Thyroid gland (tissue), 4 donors: Measurements from ENCODE around the gene CCDC92. TPM values are rescaled to one million over a fixed set of nuclear protein-coding genes. Genes with fewer than 3 reads are reported as not detected.

Experiments used
- DNase-seq, 2 donors: peaks; one replicate each; pipeline ENCODE4 v3.0.0-alpha.2; 2019
- H3K27ac ChIP-seq, 3 donors: fragments of 200-600 bp; sonication (generic); 1 replicate in 2 of 3; 2 replicates in 1 of 3; pipeline ENCODE4 v1.5.1; 2016 to 2019; ENCODE audit warnings: mild to moderate bottlenecking in 1 of 3, moderate library complexity in 1 of 3
- H3K27me3 ChIP-seq: fragments of 200-600 bp; sonication (generic); one replicate; pipeline ENCODE4 v1.5.1; 2019
- H3K36me3 ChIP-seq, 2 donors: fragments of 200-600 bp; sonication (generic); one replicate each; pipeline ENCODE4 v1.5.1; 2016 to 2019
- H3K4me1 ChIP-seq, 2 donors: fragments of 200-600 bp; sonication (generic); one replicate each; pipeline ENCODE4 v1.5.1; 2017 to 2019
- H3K4me3 ChIP-seq, 3 donors: fragments of 200-600 bp; sonication (generic); replicated peaks in 1 of 3; 1 replicate in 2 of 3; 2 replicates in 1 of 3; pipeline ENCODE4 v1.5.1; 2016; ENCODE audit warnings: mild to moderate bottlenecking in 1 of 3
- H3K9me3 ChIP-seq: fragments of 200-600 bp; sonication (generic); one replicate; pipeline ENCODE4 v1.5.1; 2017
- POLR2A ChIP-seq, 2 donors: fragments of 450-650 bp; IDR thresholded peaks; one replicate each; pipeline ENCODE4 v1.6.1; 2017; ENCODE audit warnings: antibody characterized with exemption in 2 of 2, mild to moderate bottlenecking in 2 of 2, moderate library complexity in 1 of 2
- WGBS, 2 donors: methylation state at CpG; one replicate each; pipeline ENCODE4 v1.1.5; 2017; 5-methylcytosine and 5-hydroxymethylcytosine counted together
- intact Hi-C: fragments of 100-400 bp; cut with DNase I; formaldehyde crosslinking; loops from one replicate; pipeline ENCODE4 v1.15.1; 2023
- total RNA-seq, 4 donors: library from RNA; depleted of rRNA; stranded (reverse); fragments of >200 nt; gene quantifications; one replicate each; pipeline ENCODE4 v1.2.3, GENCODE V29; 2016
- TF ChIP-seq, protein P1 (sequence below), 6 experiments: fragments of 200-600 bp in 3 of 6; fragments of 450-650 bp in 3 of 6; sonication (generic) in 3 of 6; IDR thresholded peaks; one replicate each; pipeline ENCODE4 v1.5.1; 2016 to 2019; ENCODE audit warnings: antibody characterized with exemption in 6 of 6, mild to moderate bottlenecking in 2 of 6, inconsistent platforms in 1 of 6, moderate library complexity in 1 of 6

CCDC92 gene
- total RNA-seq, 4 donors from 2014 or later: 26.6 to 47.0 (median 39.1) TPM

DNA sequence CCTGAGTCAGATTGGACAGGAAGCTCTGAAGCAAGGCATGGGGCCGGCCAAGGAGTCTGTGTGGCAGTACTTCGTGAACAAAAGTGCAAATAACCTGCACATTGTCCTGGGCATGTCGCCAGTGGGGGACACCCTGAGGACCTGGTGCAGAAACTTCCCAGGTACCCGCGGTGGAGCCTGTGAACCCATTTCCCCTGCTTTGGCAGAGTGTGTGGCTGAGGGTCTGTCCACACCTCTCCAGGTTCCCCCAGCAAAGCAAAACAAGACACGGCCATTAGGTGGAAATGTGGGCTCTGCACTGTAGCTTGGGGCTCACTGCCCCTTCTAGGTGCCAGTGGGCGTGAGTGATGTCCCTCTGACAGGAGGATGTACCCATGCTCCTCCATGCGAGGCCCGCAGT lies 79.4 kb downstream of the CCDC92 start:
- WGBS, 2 donors: 63 to 90% methylated on average over 7 to 9 of the region's 9 CpGs
- H3K4me3 ChIP-seq: no peak overlapping the region
- intact Hi-C loops: no loop called here

DNA sequence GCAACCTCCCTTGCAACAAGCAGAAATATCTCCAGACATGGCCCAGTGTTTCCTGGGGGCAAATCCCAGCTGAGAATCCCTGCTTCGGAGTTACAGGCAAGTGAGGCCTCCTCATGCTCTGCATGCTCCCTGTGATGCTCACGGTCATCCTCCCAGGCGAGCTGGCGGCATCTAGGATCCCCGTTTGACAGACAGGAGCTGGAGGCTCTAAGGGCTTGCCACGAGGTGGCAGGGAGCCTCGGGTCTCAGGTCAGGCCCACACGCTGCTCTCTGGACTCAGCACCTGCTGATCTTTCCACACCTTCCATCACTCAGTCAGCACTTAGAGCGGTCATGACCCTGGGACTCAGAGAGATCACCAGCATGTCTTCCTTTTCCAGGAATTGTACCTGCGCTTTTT lies 79.8 kb downstream of the CCDC92 start:
- Histone ChIP-seq H3K4me3 (no peak overlapping the region), H3K9me3 (no peaks in the 10 kb centered on the region), H3K27ac (no peak overlapping the region), H3K27me3 (no peaks in the 10 kb centered on the region), H3K4me1 (no peaks in the 10 kb centered on the region), H3K36me3 (no peaks in the 10 kb centered on the region)
- intact Hi-C loops: no loop called here
- TF ChIP-seq, protein P1, sequence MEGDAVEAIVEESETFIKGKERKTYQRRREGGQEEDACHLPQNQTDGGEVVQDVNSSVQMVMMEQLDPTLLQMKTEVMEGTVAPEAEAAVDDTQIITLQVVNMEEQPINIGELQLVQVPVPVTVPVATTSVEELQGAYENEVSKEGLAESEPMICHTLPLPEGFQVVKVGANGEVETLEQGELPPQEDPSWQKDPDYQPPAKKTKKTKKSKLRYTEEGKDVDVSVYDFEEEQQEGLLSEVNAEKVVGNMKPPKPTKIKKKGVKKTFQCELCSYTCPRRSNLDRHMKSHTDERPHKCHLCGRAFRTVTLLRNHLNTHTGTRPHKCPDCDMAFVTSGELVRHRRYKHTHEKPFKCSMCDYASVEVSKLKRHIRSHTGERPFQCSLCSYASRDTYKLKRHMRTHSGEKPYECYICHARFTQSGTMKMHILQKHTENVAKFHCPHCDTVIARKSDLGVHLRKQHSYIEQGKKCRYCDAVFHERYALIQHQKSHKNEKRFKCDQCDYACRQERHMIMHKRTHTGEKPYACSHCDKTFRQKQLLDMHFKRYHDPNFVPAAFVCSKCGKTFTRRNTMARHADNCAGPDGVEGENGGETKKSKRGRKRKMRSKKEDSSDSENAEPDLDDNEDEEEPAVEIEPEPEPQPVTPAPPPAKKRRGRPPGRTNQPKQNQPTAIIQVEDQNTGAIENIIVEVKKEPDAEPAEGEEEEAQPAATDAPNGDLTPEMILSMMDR (IDR thresholded peaks at IDR 0.05): no peak
- no peak for DNase-seq
- 69 to 83% methylated on average over 10 of the region's 10 CpGs for WGBS, 2 donors

More for the DNA sequence above, 79.4 kb downstream of the CCDC92 start:
- H3K4me1 ChIP-seq: no peaks in the 10 kb centered on the region
- TF ChIP-seq POLR2A (IDR thresholded peaks at IDR 0.05): no peak
- no peak for DNase-seq
- no peaks in the 10 kb centered on the region for H3K27me3 ChIP-seq
- no peaks in the 10 kb centered on the region for H3K9me3 ChIP-seq
- no peaks in the 10 kb centered on the region for H3K36me3 ChIP-seq
- no peak overlapping the region for H3K27ac ChIP-seq

DNA sequence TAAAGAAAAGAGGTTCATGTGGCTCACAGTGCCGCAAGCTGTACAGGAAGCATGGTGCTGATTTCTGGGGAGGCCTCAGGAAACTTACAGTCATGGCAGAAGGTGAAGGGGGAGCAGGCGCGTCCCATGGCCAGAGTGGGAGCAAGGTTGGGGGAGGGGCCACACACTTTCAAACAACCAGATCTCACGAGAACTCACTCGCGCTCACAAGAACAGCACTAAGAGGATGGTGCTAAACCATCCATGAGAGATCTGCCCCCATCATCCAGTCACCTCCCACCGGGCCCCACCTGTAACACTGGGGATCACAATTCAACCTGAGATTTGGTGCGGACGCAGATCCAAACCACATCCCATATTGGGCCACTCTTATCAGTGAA lies 80.5 kb downstream of the CCDC92 start:
- intact Hi-C loops: no loop called here
- Histone ChIP-seq H3K4me1 (no peaks in the 10 kb centered on the region), H3K36me3 (no peaks in the 10 kb centered on the region), H3K27me3 (no peaks in the 10 kb centered on the region), H3K4me3 (no peak overlapping the region), H3K9me3 (no peaks in the 10 kb centered on the region), H3K27ac (no peak overlapping the region)
- WGBS, 2 donors: 83 to 86% methylated on average over 9 of the region's 9 CpGs
- DNase-seq: no peak
- TF ChIP-seq, protein P1 (IDR thresholded peaks at IDR 0.05): no peak
- TF ChIP-seq POLR2A (IDR thresholded peaks at IDR 0.05): no peak

- H3K36me3 ChIP-seq: no peaks in the 10 kb centered on the region
- TF ChIP-seq, protein P1 (IDR thresholded peaks at IDR 0.05): no peak
- no peak for TF ChIP-seq POLR2A (IDR thresholded peaks at IDR 0.05)
- no peaks in the 10 kb centered on the region for H3K27me3 ChIP-seq
- H3K4me3 ChIP-seq: no peak overlapping the region
- intact Hi-C loops: no loop called here
- H3K4me1 ChIP-seq: no peaks in the 10 kb centered on the region
- no peak overlapping the region for H3K27ac ChIP-seq
- DNase-seq: no peak
- 61 to 66% methylated on average over 15 of the region's 15 CpGs for WGBS, 2 donors
- no peaks in the 10 kb centered on the region for H3K9me3 ChIP-seq
These were observed 81.0 kb downstream of the CCDC92 start for GRCh38 chr12:123891516-123892179.

DNA sequence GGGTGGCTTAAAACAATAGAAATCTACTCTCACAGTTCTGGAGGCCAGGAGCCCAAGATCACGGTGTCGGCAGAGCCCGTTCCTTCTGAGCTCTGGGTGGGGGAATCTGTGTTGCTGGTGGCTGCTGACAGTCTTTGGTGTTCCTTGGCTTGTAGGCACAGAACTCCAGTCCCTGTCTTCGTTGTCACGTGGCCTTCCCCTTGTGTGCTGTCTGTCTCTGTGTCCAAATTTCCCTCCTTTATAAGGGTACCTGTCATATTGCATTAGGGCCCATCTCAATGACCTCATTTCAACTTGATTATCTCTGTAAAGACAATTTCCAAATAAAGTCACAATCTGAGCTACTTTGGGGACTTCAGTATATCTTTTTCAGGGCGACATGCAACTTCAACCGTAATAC lies 81.6 kb downstream of the CCDC92 start:
- H3K9me3 ChIP-seq: no peaks in the 10 kb centered on the region
- 89 to 90% methylated on average over 7 of the region's 7 CpGs for WGBS, 2 donors
- no peaks in the 10 kb centered on the region for H3K36me3 ChIP-seq
- intact Hi-C loops: no loop called here
- H3K27me3 ChIP-seq: no peaks in the 10 kb centered on the region
- no peaks in the 10 kb centered on the region for H3K4me1 ChIP-seq
- no peak overlapping the region for H3K27ac ChIP-seq
- no peak for DNase-seq
- no peak for TF ChIP-seq POLR2A (IDR thresholded peaks at IDR 0.05)
- TF ChIP-seq, protein P1 (IDR thresholded peaks at IDR 0.05): no peak
- H3K4me3 ChIP-seq: no peak overlapping the region
